Measurements from ENCODE around the gene CCDC120. TPM values are rescaled to one million over a fixed set of nuclear protein-coding genes. Genes with fewer than 3 reads are reported as not detected.

CCDC120 gene
- total RNA-seq, 1 experiment from 2014 or later, result 5.3 TPM

DNA sequence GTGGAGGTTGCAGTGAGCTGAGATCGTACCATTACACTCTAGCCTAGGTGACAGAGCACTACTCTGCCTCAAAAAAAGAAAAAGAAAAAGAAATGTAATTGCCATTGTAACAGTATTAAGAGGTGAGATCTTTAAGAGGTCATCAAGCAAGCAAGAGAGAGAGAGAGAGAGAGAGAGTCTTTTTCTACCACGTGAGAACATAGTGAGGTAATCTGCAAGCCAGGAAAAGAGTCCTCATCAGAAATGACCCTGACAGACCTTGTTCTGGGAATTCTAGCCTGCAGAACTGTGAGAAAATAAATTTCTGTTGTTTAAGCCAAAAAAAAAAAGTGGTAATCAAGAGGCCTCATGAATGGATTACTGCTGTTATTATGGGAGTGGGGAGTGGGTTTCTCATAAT is 49.8 kb downstream of the CCDC120 start:
- ChIA-PET CTCF (no interaction called here), POLR2A (ENCODE audit: unreplicated experiment) (no interaction called here)
- no peak for TF ChIP-seq EZH2phosphoT487 (IDR thresholded peaks at IDR 0.05; ENCODE audit: borderline replicate concordance, low read length)
- TF ChIP-seq, protein P1, sequence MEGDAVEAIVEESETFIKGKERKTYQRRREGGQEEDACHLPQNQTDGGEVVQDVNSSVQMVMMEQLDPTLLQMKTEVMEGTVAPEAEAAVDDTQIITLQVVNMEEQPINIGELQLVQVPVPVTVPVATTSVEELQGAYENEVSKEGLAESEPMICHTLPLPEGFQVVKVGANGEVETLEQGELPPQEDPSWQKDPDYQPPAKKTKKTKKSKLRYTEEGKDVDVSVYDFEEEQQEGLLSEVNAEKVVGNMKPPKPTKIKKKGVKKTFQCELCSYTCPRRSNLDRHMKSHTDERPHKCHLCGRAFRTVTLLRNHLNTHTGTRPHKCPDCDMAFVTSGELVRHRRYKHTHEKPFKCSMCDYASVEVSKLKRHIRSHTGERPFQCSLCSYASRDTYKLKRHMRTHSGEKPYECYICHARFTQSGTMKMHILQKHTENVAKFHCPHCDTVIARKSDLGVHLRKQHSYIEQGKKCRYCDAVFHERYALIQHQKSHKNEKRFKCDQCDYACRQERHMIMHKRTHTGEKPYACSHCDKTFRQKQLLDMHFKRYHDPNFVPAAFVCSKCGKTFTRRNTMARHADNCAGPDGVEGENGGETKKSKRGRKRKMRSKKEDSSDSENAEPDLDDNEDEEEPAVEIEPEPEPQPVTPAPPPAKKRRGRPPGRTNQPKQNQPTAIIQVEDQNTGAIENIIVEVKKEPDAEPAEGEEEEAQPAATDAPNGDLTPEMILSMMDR (conservative IDR thresholded peaks at IDR 0.05; ENCODE audit: low read depth, low read length), result no peak
- TF ChIP-seq EZH2 (IDR thresholded peaks at IDR 0.05; ENCODE audit: low read length, unreplicated experiment), result no peak
- Histone ChIP-seq H3K27me3 (ENCODE audit: low read length) (no peaks in the 10 kb centered on the region), H3K9me2 (replicated peaks; ENCODE audit: low read length) (no peaks in the 10 kb centered on the region), H3K27ac (ENCODE audit: low read length) (no peak overlapping the region), H3K36me3 (ENCODE audit: low read depth, low read length) (peaks cover 3% of the 10 kb centered on the region; the same call in 1 of the 2 replicates), H3K9ac (ENCODE audit: low read length) (no peak overlapping the region), H4K20me1 (ENCODE audit: low read length) (no peaks in the 10 kb centered on the region), H3K9me3 (ENCODE audit: low read length) (no peaks in the 10 kb centered on the region), H3K4me1 (ENCODE audit: insufficient read depth, low read length) (no peaks in the 10 kb centered on the region), H3F3A (ENCODE audit: low read length, unreplicated experiment) (no peaks in the 10 kb centered on the region), H3K4me3 (ENCODE audit: low read length) (no peak overlapping the region), H3K4me2 (ENCODE audit: low read length) (no peak overlapping the region), H3K79me2 (ENCODE audit: low read length) (no peaks in the 10 kb centered on the region), H2AFZ (ENCODE audit: low read length) (no peak overlapping the region)
- DNase-seq, result no peak
- BruUV-seq (replicated peaks), result no TSS peak
- no peak for ATAC-seq
- intact Hi-C loops (cut with micrococcal nuclease), result no loop called here

DNA sequence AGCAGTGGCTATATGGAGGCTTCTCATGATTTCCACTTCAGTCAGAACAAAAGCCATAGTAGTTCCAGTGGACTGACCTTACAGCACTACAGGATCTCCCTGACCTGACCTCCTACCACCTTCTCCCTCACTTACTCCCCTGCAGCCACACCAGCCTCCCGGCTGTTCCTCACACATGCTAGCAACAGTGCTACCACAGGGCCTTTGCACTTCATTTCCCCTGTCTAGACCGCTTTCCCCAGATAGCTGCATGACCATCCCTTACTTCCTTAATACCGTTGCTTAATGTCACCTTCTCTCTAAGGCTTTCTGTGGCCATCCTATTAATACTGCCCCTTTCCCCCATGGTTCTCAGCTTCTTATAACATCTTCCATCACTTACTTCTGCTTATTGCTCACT is 51.6 kb downstream of the CCDC120 start:
- no peak for DNase-seq
- POLR2A ChIA-PET (ENCODE audit: unreplicated experiment), result no interaction called here

DNA sequence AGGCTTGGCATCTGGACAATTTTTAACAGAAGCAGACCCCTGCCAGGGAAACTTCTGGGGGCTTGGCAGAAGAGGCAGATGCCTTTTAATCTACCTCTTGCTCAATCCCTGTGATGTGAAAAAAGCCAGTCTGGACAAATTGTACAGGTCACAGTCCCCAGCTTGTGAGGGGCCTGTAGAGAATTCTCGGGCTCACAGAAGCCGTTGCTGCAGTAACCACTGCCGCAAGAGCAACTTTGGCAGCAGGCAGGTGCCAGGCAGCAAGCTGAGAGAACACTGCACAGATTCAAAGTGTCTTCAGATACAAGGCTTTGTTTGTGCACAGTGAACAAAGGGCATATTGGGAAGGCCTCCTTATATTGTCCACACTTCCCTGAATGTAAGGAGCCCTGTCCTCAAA is 53.0 kb downstream of the CCDC120 start:
- H3K4me2 ChIP-seq (ENCODE audit: low read length), result no peak overlapping the region
- ATAC-seq, result no peak
- no peak for DNase-seq
- intact Hi-C loops (cut with micrococcal nuclease), result no loop called here
- H3K4me1 ChIP-seq (ENCODE audit: insufficient read depth, low read length), result no peaks in the 10 kb centered on the region
- H3K9me2 ChIP-seq (replicated peaks; ENCODE audit: low read length), result no peaks in the 10 kb centered on the region
- no TSS peak for BruUV-seq (replicated peaks)
- no peak overlapping the region for H3K4me3 ChIP-seq (ENCODE audit: low read length)
- no peaks in the 10 kb centered on the region for H3K9me3 ChIP-seq (ENCODE audit: low read length)
- no peaks in the 10 kb centered on the region for H3K27me3 ChIP-seq (ENCODE audit: low read length)
- H3K36me3 ChIP-seq (ENCODE audit: low read depth, low read length), result peaks cover 3% of the 10 kb centered on the region; the same call in 1 of the 2 replicates
- ChIA-PET CTCF (no interaction called here), POLR2A (ENCODE audit: unreplicated experiment) (no interaction called here)
- no peak overlapping the region for H3K27ac ChIP-seq (ENCODE audit: low read length)
- H3K9ac ChIP-seq (ENCODE audit: low read length), result no peak overlapping the region
- TF ChIP-seq EZH2 (IDR thresholded peaks at IDR 0.05; ENCODE audit: low read length, unreplicated experiment), result no peak
- no peak for TF ChIP-seq EZH2phosphoT487 (IDR thresholded peaks at IDR 0.05; ENCODE audit: borderline replicate concordance, low read length)
- TF ChIP-seq, protein P1 (conservative IDR thresholded peaks at IDR 0.05; ENCODE audit: low read depth, low read length), result no peak
- H2AFZ ChIP-seq (ENCODE audit: low read length), result no peak overlapping the region
- no peaks in the 10 kb centered on the region for H3F3A ChIP-seq (ENCODE audit: low read length, unreplicated experiment)
- no peaks in the 10 kb centered on the region for H3K79me2 ChIP-seq (ENCODE audit: low read length)
- no peaks in the 10 kb centered on the region for H4K20me1 ChIP-seq (ENCODE audit: low read length)

More for the DNA sequence above, 51.6 kb downstream of the CCDC120 start:
- Histone ChIP-seq H2AFZ (ENCODE audit: low read length) (no peak overlapping the region), H3K79me2 (ENCODE audit: low read length) (no peaks in the 10 kb centered on the region), H4K20me1 (ENCODE audit: low read length) (no peaks in the 10 kb centered on the region), H3K4me1 (ENCODE audit: insufficient read depth, low read length) (no peaks in the 10 kb centered on the region), H3K4me2 (ENCODE audit: low read length) (no peak overlapping the region), H3K27ac (ENCODE audit: low read length) (no peak overlapping the region), H3K9me2 (replicated peaks; ENCODE audit: low read length) (no peaks in the 10 kb centered on the region), H3K36me3 (ENCODE audit: low read depth, low read length) (peaks cover 3% of the 10 kb centered on the region; the same call in 1 of the 2 replicates), H3K27me3 (ENCODE audit: low read length) (no peaks in the 10 kb centered on the region), H3K9ac (ENCODE audit: low read length) (no peak overlapping the region), H3K9me3 (ENCODE audit: low read length) (no peaks in the 10 kb centered on the region), H3F3A (ENCODE audit: low read length, unreplicated experiment) (no peaks in the 10 kb centered on the region), H3K4me3 (ENCODE audit: low read length) (no peak overlapping the region)
- ATAC-seq, result no peak
- CTCF ChIA-PET, result no interaction called here
- intact Hi-C loops (cut with micrococcal nuclease), result no loop called here
- TF ChIP-seq EZH2 (IDR thresholded peaks at IDR 0.05; ENCODE audit: low read length, unreplicated experiment) (no peak), EZH2phosphoT487 (IDR thresholded peaks at IDR 0.05; ENCODE audit: borderline replicate concordance, low read length) (no peak)
- TF ChIP-seq, protein P1 (conservative IDR thresholded peaks at IDR 0.05; ENCODE audit: low read depth, low read length), result no peak
- no TSS peak for BruUV-seq (replicated peaks)

Measured in PC-3 (cell line).